Measurements from ENCODE around the gene AQP2. TPM values are rescaled to one million over a fixed set of nuclear protein-coding genes. Genes with fewer than 3 reads are reported as not detected.

Gene AQP2
- total RNA-seq, 2 donors from 2014 or later, result not detected

DNA sequence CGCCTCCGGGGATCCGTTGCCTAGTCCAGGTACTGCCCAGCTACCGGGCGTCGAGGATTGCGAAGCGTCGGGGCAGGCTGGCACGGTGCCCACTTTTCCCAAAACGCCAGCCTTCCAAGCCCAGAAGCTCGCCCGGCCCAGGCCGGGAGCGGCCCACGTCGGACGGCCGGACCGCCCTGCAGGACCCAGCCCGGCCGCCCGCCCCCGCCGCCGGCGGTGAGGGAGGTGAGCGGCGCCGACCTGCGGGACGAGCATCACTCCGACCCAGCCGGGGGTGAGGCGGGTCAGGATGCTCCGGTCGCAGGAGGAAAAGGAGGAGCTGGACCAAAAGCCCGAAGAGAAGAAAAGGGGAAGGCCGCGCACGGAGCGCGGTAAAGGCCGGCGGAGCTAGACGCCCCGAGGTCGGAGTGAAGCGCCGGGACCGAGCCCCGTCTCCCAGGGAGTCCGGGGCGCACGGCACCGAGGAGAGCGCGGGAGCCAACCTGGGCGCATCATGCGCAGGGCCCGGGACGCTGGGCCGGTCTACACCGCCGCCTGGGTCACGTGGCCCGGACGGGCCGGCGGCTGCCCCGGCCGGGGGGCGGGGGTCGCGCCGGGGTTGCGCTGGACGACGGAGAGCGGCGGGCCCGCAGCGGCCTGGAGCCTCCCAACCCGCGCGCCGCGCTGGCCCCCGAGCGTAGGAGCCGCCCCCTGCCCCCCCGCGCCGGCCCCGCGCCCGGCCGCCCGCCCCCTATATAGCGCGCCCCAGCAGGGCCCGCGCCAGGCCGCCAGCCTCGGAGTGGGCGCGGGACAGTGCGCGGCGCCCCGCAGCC is 10.8 kb downstream of the AQP2 start, which contains the start of gene AQP5:
AQP5 (plus strand) TSS at position 762 of the 812 bp plus-strand sequence. CDS start 146 bp downstream, outside the sequence.
- Histone ChIP-seq H3K9me3 (no peaks in the 10 kb centered on the region), H3K4me3 (peak within 1 kb of the TSS; percentile 17), H3K9ac (ENCODE audit: low read depth in 2 of 2, low read length in 2 of 2) (peak within 1 kb of the TSS in 1 of 2 donors; percentile 12), H3K4me1 (peaks cover 6% of the 10 kb centered on the region), H3K36me3 (no peaks in the 10 kb centered on the region), H3K27ac (no peak within 1 kb of the TSS), H3K27me3 (peaks cover 17% of the 10 kb centered on the region)
- DNase-seq, result no peak
- intact Hi-C loops (cut with DNase I), result no loop called here
- TF ChIP-seq, protein P1, sequence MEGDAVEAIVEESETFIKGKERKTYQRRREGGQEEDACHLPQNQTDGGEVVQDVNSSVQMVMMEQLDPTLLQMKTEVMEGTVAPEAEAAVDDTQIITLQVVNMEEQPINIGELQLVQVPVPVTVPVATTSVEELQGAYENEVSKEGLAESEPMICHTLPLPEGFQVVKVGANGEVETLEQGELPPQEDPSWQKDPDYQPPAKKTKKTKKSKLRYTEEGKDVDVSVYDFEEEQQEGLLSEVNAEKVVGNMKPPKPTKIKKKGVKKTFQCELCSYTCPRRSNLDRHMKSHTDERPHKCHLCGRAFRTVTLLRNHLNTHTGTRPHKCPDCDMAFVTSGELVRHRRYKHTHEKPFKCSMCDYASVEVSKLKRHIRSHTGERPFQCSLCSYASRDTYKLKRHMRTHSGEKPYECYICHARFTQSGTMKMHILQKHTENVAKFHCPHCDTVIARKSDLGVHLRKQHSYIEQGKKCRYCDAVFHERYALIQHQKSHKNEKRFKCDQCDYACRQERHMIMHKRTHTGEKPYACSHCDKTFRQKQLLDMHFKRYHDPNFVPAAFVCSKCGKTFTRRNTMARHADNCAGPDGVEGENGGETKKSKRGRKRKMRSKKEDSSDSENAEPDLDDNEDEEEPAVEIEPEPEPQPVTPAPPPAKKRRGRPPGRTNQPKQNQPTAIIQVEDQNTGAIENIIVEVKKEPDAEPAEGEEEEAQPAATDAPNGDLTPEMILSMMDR (IDR thresholded peaks at IDR 0.05), result no peak

- intact Hi-C loops (cut with DNase I), result no loop called here
- no peak for DNase-seq
- H3K27me3 ChIP-seq, result peaks cover 17% of the 10 kb centered on the region
- no peaks in the 10 kb centered on the region for H3K36me3 ChIP-seq
- no peak overlapping the region for H3K4me3 ChIP-seq
- H3K9ac ChIP-seq (ENCODE audit: low read depth in 2 of 2, low read length in 2 of 2), result no peak overlapping the region
- H3K27ac ChIP-seq, result no peak overlapping the region
- no peaks in the 10 kb centered on the region for H3K9me3 ChIP-seq
- peaks cover 6% of the 10 kb centered on the region for H3K4me1 ChIP-seq
- TF ChIP-seq, protein P1 (IDR thresholded peaks at IDR 0.05), result no peak
Measured at GRCh38 chr12:49961993-49962764, 11.6 kb downstream of the AQP2 start.

DNA sequence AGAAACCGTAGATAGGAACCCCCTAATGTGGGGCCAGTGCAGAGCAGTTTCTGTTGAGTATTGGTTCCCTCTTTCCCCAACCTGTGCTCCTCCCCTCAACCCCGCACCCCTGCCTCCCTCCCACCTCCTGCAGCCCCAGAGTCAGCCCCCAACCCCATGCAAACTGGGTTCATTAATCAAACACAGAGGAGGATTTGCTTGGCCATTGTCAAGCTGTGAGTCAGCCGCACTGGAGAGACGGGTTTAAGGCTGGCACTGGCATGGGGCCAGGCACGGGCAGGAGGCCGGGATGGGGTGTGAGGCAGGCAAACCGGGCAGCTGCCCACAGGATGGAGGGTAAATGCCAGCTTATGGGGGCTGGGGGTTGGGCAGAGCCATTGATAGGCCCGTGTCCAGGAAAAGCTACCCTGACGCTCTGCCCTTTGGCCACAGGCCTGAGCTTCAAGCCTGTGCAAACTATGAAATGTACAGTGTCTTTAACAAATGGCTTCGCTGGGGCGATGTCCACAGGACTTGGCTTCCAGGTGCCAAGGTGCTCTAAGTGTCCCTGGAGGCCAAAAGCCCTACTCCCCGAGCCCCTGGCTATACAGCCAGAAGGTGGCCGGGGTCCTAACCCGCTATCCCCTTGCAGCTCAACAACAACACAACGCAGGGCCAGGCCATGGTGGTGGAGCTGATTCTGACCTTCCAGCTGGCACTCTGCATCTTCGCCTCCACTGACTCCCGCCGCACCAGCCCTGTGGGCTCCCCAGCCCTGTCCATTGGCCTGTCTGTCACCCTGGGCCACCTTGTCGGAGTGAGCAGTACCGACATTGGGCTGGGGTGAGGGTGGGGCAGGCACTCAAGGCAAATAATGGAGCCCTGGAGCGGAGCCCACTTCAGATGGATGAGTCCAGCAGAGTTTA is 12.6 kb downstream of the AQP2 start:
- DNase-seq, result peak; percentile 57
- no peak overlapping the region for H3K9ac ChIP-seq (ENCODE audit: low read depth in 2 of 2, low read length in 2 of 2)

GRCh38 chr12:49963976-49964815 is 13.7 kb downstream of the AQP2 start:
- intact Hi-C loops (cut with DNase I), result no loop called here
- no peaks in the 10 kb centered on the region for H3K36me3 ChIP-seq
- DNase-seq, result no peak
- H3K9ac ChIP-seq (ENCODE audit: low read depth in 2 of 2, low read length in 2 of 2), result no peak overlapping the region
- no peak overlapping the region for H3K4me3 ChIP-seq
- H3K9me3 ChIP-seq, result no peaks in the 10 kb centered on the region
- H3K4me1 ChIP-seq, result peaks cover 6% of the 10 kb centered on the region
- H3K27me3 ChIP-seq, result peaks cover 17% of the 10 kb centered on the region
- TF ChIP-seq, protein P1 (IDR thresholded peaks at IDR 0.05), result no peak
- H3K27ac ChIP-seq, result no peak overlapping the region

More for the DNA sequence above, 12.6 kb downstream of the AQP2 start:
- TF ChIP-seq, protein P1 (IDR thresholded peaks at IDR 0.05), result no peak
- Histone ChIP-seq H3K4me3 (no peak overlapping the region), H3K9me3 (no peaks in the 10 kb centered on the region), H3K27me3 (peaks cover 17% of the 10 kb centered on the region), H3K4me1 (peaks cover 6% of the 10 kb centered on the region), H3K27ac (no peak overlapping the region), H3K36me3 (no peaks in the 10 kb centered on the region)
- intact Hi-C loops (cut with DNase I), result no loop called here
